ENCODE data around the gene SRP72. TPM values are rescaled to one million over a fixed set of nuclear protein-coding genes. Genes with fewer than 3 reads are reported as not detected.

The SRP72 gene
- total RNA-seq, 4 donors from 2014 or later, result 37.0 to 51.9 (median 45.8) TPM

DNA sequence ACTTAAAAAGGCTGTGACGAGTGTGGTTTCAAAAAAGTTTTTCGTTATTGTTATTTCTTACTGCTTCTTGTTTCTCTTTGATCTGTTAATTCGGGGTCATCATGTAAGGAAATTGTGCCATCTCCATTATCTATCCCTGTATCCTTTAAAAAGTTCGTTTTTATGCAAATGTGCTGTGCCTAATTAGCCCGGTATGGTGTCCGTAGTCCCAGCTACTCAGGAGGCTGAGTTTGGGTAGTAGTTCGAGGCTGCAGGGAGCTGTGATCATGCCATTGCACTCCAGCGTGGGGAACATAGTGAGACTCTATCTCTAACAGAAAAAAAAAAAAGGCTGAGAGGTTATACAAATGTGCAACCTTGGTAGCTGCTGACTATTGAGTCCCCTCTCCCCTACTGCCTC lies 83.2 kb downstream of the SRP72 start:
- no peak for DNase-seq (ENCODE audit: extremely low spot score)
- WGBS, result 73% methylated on average over 8 of the region's 8 CpGs
- intact Hi-C loops (cut with DNase I), result no loop called here
- H3K27ac ChIP-seq (replicated peaks in 1 of 4), result no peak overlapping the region
- H3K27me3 ChIP-seq, result no peaks in the 10 kb centered on the region
- no peaks in the 10 kb centered on the region for H3K36me3 ChIP-seq
- H3K4me3 ChIP-seq, result no peak overlapping the region
- peaks cover 0 to 6% (median 0%) of the 10 kb centered on the region in 4 donors for H3K9me3 ChIP-seq
- H3K4me1 ChIP-seq, result no peaks in the 10 kb centered on the region
- TF ChIP-seq POLR2A (IDR thresholded peaks at IDR 0.05; ENCODE audit: low read depth) (no peak), CTCF (IDR thresholded peaks at IDR 0.05) (no peak)

DNA sequence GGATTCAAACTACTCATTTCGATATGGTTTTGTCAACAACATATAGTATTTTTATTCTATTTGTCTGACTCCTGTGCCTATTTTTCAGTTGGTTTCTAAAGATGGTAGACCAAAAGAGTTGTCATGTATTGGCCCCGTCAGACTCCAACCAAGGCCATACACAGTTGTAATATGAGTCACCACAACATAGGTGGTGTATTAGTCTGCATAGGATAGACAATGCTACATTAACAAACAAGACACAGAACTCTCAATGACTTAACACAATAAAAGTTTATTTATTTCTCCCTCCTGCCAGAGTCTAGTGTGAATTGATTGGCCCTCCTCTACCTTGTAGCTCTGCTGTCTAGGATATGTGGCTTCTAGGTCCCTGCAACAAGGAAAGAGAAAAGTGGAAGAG lies 84.1 kb downstream of the SRP72 start:
- WGBS, result 56% methylated on average over 2 of the region's 2 CpGs
- no peak for DNase-seq (ENCODE audit: extremely low spot score)
- H3K27me3 ChIP-seq, result no peaks in the 10 kb centered on the region
- no peaks in the 10 kb centered on the region for H3K36me3 ChIP-seq
- peaks cover 0 to 6% (median 0%) of the 10 kb centered on the region in 4 donors for H3K9me3 ChIP-seq
- no peak overlapping the region for H3K4me3 ChIP-seq
- intact Hi-C loops (cut with DNase I), result no loop called here
- no peak overlapping the region for H3K27ac ChIP-seq (replicated peaks in 1 of 4)
- H3K4me1 ChIP-seq, result no peaks in the 10 kb centered on the region
- TF ChIP-seq POLR2A (IDR thresholded peaks at IDR 0.05; ENCODE audit: low read depth) (no peak), CTCF (IDR thresholded peaks at IDR 0.05) (no peak), POLR2AphosphoS5 (IDR thresholded peaks at IDR 0.05) (no peak)

- H3K27me3 ChIP-seq, result no peaks in the 10 kb centered on the region
- TF ChIP-seq EP300 (IDR thresholded peaks at IDR 0.05) (no peak), POLR2A (IDR thresholded peaks at IDR 0.05; ENCODE audit: low read depth) (no peak), CTCF (IDR thresholded peaks at IDR 0.05) (no peak), POLR2AphosphoS5 (IDR thresholded peaks at IDR 0.05) (no peak)
Observed at GRCh38 chr4:56552273-56552672, 84.9 kb downstream of the SRP72 start.

More at GRCh38 chr4:56552273-56552672, 84.9 kb downstream of the SRP72 start:
- H3K4me3 ChIP-seq, result no peak overlapping the region
- intact Hi-C loops (cut with DNase I), result no loop called here
- H3K27ac ChIP-seq (replicated peaks in 1 of 4), result no peak overlapping the region
- no peak for DNase-seq (ENCODE audit: extremely low spot score)
- H3K9me3 ChIP-seq, result peaks cover 0 to 6% (median 0%) of the 10 kb centered on the region in 4 donors
- no peaks in the 10 kb centered on the region for H3K4me1 ChIP-seq
- H3K36me3 ChIP-seq, result no peaks in the 10 kb centered on the region

Other genes starting within 250 kb of the SRP72 start
- 1 to 10 TPM; 5.2 to 9.3 (median 6.3) TPM for gene AASDH, start 80.1 kb upstream of the SRP72 start, total RNA-seq
- gene PPAT, start 32.0 kb upstream of the SRP72 start, total RNA-seq, result 1 to 10 TPM; 1.7 to 5.1 (median 3.0) TPM
- gene PAICS, start 31.4 kb upstream of the SRP72 start, total RNA-seq, result 10 to 100 TPM; 13.3 to 19.5 (median 17.9) TPM
- gene ARL9, start 38.2 kb downstream of the SRP72 start, total RNA-seq, result under 1 TPM in 1 of 4 donors, not detected in 3; 0.50 TPM
- 10 to 100 TPM in 1 of 4 donors, 1 to 10 TPM in 3; 5.1 to 11.9 (median 7.5) TPM for gene HOPX, start 213.7 kb downstream of the SRP72 start, total RNA-seq